B cell (primary cell): ENCODE data around the gene AK4.

Experiments used
- EZH2 ChIP-seq: IDR thresholded peaks from 2 replicates; pipeline ENCODE4 v1.6.1; 2012; ENCODE audit warnings: borderline replicate concordance, low read depth, mild to moderate bottlenecking, moderate library complexity, low read length; ENCODE audit not compliant: insufficient read depth, poor library complexity, severe bottlenecking
- TF ChIP-seq, protein P1 (sequence below): fragments of 200-600 bp; IDR thresholded peaks from one replicate; pipeline ENCODE4 v1.8.0; 2022; ENCODE audit warnings: antibody characterized with exemption, mild to moderate bottlenecking

GRCh38 chr1:65198096-65198495 lies 50.1 kb downstream of the AK4 start:
- TF ChIP-seq, protein P1, sequence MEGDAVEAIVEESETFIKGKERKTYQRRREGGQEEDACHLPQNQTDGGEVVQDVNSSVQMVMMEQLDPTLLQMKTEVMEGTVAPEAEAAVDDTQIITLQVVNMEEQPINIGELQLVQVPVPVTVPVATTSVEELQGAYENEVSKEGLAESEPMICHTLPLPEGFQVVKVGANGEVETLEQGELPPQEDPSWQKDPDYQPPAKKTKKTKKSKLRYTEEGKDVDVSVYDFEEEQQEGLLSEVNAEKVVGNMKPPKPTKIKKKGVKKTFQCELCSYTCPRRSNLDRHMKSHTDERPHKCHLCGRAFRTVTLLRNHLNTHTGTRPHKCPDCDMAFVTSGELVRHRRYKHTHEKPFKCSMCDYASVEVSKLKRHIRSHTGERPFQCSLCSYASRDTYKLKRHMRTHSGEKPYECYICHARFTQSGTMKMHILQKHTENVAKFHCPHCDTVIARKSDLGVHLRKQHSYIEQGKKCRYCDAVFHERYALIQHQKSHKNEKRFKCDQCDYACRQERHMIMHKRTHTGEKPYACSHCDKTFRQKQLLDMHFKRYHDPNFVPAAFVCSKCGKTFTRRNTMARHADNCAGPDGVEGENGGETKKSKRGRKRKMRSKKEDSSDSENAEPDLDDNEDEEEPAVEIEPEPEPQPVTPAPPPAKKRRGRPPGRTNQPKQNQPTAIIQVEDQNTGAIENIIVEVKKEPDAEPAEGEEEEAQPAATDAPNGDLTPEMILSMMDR: no peak
- no peak for TF ChIP-seq EZH2
